ENCODE data around the gene GSC2. TPM values are rescaled to one million over a fixed set of nuclear protein-coding genes. Genes with fewer than 3 reads are reported as not detected.

Gene GSC2
- total and polyA plus RNA-seq, 9 of the 15 experiments (the other 6 are each of a cell fraction or from before 2014, with no cell fraction given) = not detected

DNA sequence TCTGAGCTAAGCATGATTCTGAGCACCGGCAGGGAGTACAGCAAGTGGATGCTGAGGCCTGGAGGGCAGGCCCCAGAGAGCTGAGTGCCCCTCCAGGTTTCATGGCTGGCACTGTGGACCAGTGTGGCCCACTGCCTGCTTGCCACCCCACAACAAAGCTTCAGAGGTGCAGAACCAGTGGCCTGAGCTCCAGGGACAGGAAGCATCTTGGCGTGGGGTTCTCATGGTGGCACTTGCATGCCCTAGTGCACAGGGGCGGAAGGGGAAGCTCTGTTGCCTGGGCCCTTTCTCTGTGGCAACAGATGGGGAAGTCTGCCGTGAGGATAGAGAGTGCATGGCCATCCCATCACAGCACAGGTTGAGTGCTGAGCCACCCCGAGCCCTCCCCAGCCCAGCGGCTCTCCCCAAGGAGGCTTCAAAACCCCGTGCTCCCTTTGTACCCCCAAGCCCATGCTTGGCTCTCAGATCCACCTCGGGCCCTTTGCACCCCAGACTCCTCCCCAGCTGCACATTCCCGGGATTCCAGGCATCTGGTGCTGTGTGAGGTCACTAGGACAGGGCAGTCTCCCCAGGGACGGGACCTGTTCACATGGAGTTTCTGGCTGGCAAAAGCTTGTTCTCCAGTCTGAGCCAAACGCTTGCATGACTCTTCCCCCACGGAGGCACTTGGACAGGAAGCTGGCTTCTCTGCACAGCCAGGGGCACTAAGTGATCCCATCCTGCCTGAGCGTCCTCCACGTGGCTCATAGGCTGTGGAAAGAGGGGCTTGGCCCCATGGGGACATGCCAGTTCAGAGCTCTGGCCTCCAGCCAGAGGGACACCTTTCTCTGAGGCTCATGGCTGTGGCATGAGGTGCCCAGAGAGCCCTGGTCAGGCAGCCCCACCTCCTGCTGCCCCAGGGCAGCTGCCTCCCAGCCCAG, 24.3 kb upstream of the GSC2 start (continued):
- TF ChIP-seq REST (IDR thresholded peaks at IDR 0.05; ENCODE audit: borderline replicate concordance) (no peak), REST (CRISPR knock-in tag; IDR thresholded peaks at IDR 0.05; ENCODE audit: low read depth) (peak; percentile 14; the same call in 1 of the 2 replicates), GABPB2 (CRISPR knock-in tag; conservative IDR thresholded peaks at IDR 0.05) (peak; percentile 90), SMC3 (conservative IDR thresholded peaks at IDR 0.05; ENCODE audit: insufficient read depth, low read depth, low read length) (0 out of 2 replicates have a peak, but pooled peaks have one; percentile 19), ZC3H4 (CRISPR knock-in tag; IDR thresholded peaks at IDR 0.05; ENCODE audit: borderline replicate concordance) (no peak), CHD4 (IDR thresholded peaks at IDR 0.05; ENCODE audit: insufficient read depth, insufficient replicate concordance, low read depth, low read length, poor library complexity, severe bottlenecking) (no peak), ZNF197 (CRISPR knock-in tag; IDR thresholded peaks at IDR 0.05; ENCODE audit: low read depth) (no peak), SOX6 (IDR thresholded peaks at IDR 0.05) (no peak), ZNF347 (CRISPR knock-in tag; IDR thresholded peaks at IDR 0.05; ENCODE audit: low read depth) (no peak), PRPF4 (IDR thresholded peaks at IDR 0.05; ENCODE audit: insufficient read depth, low read depth, low read length, poor library complexity, severe bottlenecking) (no peak), KLF10 (CRISPR knock-in tag; IDR thresholded peaks at IDR 0.05) (no peak), E2F1 (CRISPR knock-in tag; IDR thresholded peaks at IDR 0.05) (0 out of 2 replicates have a peak, but pooled peaks have one; percentile 30)
- TF ChIP-seq, protein P1, sequence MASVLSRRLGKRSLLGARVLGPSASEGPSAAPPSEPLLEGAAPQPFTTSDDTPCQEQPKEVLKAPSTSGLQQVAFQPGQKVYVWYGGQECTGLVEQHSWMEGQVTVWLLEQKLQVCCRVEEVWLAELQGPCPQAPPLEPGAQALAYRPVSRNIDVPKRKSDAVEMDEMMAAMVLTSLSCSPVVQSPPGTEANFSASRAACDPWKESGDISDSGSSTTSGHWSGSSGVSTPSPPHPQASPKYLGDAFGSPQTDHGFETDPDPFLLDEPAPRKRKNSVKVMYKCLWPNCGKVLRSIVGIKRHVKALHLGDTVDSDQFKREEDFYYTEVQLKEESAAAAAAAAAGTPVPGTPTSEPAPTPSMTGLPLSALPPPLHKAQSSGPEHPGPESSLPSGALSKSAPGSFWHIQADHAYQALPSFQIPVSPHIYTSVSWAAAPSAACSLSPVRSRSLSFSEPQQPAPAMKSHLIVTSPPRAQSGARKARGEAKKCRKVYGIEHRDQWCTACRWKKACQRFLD (CRISPR knock-in tag; IDR thresholded peaks at IDR 0.05) = no peak
- TF ChIP-seq, protein P2, sequence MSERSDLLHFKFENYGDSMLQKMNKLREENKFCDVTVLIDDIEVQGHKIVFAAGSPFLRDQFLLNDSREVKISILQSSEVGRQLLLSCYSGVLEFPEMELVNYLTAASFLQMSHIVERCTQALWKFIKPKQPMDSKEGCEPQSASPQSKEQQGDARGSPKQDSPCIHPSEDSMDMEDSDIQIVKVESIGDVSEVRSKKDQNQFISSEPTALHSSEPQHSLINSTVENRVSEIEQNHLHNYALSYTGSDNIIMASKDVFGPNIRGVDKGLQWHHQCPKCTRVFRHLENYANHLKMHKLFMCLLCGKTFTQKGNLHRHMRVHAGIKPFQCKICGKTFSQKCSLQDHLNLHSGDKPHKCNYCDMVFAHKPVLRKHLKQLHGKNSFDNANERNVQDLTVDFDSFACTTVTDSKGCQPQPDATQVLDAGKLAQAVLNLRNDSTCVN (CRISPR knock-in tag; IDR thresholded peaks at IDR 0.05) = no peak

Measured in K562 (cell line).